GM21723 (cell line): ENCODE results near the gene ST3GAL2.
"Not testable (repeated sequence)": the region's sequence is repeated elsewhere in the genome, so short reads cannot be mapped to it uniquely, and the experiment has no call there.

ENCODE experiments used
- ATAC-seq: cut with Tn5 transposase; IDR thresholded peaks from one replicate; pipeline ENCODE4 v1.9.1; 2021; ENCODE audit warnings: mild to moderate bottlenecking, moderate library complexity; ENCODE audit not compliant: unreplicated experiment

ST3GAL2 gene

DNA sequence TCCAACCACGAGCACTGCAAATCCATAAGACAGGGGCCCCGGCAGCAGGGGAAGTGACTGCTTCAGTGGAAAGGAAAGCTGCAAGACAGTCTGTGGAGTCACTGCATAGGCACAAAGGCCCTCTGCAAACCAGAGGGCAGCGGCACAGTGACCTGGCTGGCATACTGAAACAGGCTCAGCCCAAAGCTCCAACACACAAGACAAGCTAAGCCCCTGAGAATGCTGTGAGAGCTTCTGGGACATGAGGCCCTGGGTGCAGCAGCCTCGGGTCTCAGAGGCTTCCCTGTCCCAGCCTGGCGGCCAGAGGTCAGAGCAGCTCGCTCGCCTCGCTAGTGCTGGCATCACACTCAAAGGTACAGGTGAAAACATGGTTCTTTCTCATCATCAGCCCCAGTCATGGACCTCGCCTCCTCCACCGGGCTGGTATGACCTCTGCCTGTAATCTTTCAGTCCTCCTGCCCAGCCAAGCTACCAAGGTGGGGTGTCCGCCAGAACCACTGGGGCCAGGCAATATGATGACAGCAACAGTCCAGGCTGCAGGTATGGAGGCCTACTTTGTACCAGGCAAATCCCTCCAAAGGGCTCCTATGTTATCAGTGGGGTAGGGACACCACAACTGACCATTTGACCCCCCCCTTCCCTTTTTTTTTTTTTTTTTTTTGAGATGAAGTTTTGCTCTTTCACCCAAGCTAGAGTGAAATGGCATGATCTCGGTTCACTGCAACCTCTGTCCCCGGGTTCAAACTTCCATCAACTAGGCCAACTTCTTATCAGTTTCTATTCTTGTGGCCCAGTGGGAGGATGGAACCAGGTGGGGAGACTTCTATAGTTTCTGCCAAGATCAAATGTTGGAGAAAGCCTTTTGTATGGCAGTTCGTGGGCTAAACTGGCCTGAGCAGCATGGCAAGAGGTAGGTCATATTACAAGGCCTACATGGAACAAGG, 19.2 kb downstream of the ST3GAL2 start:
- ATAC-seq = no peak

DNA sequence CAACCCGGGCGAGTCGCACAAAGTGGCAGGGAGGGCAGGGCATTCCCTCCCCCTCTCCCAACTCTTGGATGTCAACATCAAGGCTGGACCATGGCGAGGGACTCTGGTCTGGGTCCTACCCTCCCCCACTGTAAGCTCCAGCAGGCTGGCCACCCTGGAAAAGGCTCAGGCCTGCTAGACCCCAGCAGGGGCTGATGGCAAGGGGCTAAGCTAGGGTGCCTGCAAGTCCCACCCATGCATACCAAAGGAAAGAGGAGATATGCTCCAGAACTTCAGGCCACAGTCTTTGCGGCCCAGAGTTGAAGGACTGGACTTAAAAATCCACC, 19.9 kb downstream of the ST3GAL2 start:
- ATAC-seq = no peak

DNA sequence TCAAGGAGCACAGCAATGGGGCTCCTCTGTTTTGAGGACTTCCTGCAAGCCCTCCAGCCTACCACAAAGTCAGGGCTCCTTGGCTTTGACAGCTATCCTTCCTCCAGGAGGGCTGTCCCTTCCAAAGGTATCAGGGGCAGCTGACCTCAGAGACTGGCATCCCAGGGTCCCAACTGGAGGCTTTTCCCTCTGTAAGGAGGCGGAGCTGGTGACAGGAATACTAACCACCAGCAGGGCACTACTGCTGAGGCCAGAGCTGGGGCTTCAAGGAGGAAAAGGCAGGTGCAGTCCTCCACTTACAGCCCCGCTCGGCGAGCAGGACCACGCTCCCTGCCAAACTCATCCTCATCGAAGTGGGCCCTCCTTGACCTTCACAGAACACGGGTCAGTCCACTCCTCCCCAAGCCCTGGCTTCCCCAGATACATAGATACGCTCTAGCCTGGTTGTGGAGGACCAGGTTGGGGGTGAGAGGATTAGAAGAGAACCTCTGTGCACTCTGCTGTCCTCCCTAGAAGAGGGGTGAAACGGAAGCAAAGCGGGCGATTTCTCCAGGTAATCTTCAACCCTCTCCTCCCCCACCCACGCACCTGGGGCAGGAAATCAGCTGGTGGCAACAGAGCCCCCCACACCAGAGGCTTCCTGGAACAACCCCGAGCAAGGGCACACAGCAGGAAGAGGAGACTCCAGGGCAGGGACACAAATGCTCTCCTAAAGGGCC, 20.5 kb downstream of the ST3GAL2 start:
- ATAC-seq = no peak

DNA sequence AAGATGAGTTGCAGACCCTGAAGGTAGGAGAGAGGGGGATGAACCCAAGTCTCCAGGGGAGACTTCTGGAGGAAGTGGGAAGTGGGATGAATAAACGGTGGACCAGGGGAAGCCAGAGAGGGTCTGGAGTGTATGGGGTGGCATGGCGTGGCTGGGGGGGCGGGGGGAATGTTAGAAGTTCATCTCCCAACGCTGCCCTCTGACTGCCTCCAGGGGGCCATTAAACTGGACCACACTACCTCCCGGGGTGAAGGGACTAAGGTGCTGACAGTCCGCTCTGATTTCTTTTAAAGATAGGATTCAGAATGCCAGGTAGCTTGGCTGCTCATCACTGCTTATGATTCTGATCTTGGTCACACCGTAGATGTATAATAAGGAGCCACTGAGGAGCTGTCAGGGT, 21.2 kb downstream of the ST3GAL2 start:
- ATAC-seq = no peak

DNA sequence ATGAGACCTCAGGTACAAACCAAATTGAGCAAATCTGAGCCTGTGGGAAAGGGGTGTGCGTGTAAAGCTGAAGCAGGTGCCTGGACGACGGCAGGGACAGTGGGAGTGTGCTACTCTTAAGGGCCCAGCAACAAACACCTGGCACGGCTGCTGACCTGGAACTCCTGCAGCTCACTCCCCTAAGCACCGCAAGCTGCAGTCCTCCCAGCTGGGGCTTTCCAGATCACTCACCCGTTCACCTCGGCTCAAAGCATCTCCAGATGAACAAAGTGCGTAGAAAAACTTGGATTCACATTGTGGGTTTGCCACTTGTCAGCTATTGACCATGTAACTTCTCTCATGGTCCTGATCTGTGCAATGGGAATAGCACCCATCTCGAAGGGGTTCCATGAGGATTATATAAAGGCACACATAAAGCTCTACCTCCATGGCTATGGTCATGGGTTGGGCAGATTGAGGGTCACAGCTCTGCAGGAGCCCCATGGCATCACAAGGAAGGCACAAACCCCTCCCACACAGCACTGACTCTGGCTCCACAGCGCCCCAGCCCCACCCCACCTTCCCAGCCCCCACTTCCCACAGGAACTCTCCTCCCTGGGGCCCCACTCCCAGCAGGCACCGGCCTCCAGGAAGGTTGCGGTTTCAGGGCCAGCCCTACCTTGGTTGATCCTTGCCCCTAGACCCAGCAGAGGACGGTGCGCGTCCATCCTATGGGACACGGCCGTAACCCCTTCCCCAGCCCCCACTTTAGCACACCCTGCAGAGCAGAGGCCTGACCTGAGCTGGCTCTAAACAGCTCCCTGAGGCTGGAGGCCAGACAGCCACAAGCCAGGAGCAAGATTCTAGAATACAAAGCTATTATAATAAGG, 21.9 kb downstream of the ST3GAL2 start:
- ATAC-seq = peak; percentile 86

DNA sequence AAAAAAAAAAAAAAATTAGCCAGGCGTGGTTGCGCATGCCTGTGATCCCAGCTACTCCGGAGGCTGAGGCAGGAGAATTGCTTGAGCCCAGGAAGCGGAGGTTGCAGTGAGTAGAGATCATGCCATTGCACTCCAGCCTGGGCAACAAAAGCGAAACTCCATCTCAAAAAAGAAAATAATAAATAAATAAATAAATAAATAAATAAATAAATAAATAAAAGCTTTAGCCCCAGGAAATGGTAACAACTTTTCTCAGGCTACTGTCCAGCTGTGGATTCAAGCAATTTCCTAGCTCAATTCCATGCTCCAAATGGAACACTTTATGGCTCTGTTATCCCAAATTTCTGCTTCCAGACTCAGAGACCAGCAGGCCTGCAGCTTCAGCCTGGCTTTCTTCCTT, 25.3 kb downstream of the ST3GAL2 start:
- ATAC-seq = not testable (repeated sequence)

DNA sequence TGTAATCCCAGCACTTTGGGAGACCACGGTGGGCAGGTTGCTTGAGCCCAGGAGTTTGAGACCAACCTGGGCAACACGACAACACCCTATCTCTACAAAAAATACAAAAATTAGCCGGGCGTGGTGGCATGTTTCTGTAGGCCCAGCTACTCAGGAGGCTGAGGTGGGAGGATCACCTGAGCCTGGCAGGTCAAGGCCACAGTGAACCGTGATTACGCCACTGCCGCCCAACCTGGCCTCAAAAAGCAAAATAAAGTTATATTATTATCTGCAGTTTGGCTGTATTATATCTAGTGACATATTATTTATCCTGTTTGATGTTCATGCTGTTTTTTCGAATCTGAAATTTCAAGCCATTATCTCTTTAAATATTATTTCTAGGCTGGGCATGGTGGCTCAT, 26.5 kb downstream of the ST3GAL2 start:
- no peak for ATAC-seq

DNA sequence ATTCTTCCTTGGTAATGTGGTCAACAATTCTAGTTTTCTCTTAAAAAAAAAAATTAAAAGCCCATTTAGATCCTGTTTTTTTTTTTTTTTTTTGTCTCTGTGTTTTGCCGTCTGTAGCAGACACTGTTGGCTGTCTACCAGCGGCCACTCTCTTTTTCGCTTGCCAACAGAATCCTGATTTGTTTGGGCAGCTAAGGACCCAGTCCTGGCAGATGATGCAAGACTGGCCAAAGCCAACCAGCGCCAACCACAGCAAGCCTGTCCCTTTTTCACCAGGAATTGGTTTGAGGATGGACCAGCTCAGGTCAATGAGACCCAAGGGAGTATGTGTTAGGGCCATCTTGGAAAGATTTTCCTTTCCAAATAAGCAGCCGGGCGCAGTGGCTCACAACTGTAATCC, 28.2 kb downstream of the ST3GAL2 start:
- no peak for ATAC-seq

DNA sequence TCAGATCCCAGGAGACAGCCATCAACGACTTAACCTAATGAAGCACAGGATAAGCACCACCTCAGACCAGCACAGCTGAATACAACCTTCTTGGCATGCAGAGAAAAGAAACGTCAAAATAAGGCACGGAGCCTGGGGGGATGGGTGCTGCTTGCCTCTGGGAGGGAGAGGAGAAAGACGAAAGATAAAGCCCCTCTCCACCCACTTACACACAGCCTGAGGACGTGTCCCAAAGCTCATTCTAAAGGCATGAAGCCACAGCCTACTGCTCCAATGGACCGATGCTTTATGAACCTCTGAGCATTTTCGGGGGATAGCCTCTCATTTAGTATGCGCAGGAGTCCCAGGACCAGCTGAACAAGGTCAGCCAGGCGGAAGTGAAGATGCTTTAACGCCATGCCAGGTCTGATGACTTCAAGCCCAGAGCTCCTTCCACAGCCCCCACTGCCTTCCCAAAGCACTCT, 31.1 kb downstream of the ST3GAL2 start:
- ATAC-seq = no peak

DNA sequence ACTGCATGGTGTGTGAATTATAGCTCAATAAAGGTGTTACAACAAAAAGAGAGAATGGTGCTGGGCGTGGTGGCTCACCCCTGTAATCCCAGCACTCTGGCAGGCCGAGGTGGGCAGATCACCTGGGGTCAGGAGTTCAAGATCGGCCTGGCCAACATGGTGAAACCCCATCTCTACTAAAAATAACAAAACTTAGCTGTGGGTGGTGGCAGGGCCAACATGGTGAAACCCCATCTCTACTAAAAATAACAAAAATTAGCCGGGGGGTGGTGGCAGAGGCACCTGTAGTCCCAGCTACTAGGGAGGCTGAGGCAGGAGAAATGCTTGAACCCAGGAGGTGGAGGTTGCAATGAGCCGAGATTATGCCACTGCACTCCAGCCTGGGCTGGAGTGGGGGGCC, 32.8 kb downstream of the ST3GAL2 start:
- ATAC-seq = not testable (repeated sequence)

DNA sequence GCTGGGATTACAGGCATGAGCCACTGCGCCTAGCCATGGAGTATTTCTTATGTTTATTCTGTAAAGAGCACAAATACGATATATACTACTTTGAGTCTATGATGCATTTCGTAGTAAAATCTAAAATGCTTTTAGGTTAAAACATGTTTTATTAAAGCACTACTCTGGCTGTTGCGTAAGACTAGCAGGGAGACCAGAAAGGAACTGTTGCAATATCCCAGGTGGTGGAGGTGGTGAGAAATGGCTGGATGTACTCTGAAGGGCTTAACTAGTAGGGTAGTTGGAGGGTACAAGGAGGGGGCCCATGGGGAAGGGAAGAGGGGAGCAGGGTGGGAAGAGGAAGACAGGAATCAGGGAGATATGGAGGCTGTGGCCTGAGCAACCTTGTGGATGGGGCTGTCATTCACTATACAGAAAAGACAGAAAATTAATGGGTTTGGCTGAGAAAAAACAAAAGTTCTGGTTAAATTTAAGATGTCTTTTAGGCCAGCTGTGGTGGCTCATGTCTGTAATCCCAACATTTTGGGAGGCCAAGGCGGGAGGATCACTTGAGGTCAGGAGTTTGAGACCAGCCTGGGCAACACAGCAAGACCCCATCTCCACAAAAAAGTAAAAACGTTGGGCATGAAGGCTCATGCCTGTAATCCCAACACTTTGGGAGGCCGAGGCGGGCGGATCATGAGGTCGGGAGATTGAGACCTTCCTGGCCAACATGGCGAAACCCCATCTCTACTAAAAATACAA, 35.8 kb downstream of the ST3GAL2 start:
- no peak for ATAC-seq

DNA sequence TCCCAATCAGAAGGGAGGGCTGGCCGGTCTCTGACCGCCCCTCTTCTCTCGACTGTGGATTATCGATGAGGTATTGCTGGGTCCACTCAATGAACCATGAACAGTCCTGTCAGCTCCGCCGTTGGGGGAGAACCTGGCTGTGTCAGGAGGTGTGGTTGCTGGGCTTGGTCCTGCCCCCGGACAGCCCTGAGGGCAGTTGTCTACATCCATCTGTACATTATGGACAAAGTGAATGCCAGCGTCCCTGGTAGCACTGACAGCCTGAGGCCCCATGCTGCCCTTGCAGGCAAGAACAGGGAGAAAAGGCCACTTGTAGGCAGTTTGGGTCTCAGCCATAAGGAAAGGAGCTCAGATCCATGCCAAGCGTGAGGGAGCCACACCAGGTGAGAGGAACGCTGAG, 38.9 kb downstream of the ST3GAL2 start:
- no peak for ATAC-seq

DNA sequence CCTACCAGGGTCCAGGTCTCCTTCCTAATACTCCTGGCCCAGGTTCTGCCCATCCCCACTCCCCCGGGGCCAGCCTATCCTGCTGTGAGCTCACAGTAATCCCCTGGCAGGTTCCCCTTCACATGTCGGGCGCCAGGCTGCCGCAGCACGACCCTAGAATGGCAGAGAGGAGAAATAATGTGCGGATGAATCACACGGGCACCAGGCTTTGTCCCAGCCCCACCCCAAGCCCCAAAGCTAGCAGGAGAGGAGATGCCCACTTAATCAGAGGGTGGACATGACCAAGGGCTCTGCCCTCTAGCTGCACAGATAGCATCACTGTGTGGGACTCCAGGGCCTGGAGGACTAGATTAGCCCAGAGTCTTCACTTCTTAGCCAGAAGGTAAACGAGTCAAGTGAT, 39.5 kb downstream of the ST3GAL2 start:
- no peak for ATAC-seq

DNA sequence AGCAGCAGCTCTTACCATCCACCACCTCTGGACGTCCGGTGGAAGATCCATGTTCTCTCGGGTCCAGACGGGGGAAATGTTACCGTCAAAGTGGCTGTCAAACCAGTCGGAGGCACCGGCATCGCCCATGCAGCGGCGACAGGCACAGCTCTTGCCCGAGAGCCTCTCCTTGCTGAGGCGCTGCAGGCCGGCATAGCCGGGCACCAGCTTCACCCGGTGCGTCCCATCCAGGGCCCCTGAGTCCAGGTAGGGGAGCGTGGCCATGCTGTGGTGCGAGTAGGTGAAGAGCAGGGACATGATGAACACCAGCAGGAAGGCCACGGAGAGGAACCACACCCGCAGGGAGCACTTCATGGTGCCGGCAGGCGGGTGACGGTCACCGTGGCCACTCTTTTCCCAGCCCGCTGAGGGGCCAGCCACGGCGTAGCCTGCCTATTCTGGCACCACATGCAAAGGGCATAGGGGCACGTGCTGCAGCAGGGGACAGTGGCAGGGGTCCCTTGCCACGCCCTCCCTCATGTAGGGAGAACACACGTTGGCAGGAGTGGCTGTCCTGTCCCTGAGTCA, 40.6 kb downstream of the ST3GAL2 start:
- no peak for ATAC-seq

DNA sequence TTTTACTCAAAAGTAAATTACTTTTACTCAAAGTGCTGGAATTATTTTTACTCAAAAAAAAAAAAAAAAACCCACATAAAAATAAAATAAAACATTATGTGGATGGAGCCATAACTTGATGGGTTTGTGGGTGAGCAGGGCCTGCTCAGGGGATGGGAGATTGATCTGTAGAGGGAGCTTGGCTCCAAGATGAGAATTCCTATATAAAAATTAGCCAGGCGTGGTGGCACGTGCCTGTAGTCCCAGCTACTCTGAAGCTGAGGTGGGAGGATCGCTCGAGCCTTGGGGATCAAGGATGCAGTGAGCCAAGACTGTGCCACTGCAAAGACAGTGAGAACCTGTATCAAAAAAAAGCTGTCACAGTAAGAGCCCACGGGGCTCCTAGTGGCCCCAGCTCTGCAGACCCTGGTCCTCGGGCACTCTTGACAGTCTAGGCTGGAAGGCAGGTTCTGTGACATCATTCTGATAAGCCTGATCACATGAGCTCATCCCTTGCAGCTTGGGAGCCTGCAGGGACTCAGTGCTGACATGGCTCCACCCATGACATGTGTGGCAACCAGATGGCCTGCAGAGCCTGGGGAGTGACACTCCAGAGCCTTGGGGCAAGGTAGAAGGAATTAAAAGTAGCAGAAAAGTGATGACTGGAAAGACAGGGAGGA, 42.5 kb downstream of the ST3GAL2 start:
- no peak for ATAC-seq

DNA sequence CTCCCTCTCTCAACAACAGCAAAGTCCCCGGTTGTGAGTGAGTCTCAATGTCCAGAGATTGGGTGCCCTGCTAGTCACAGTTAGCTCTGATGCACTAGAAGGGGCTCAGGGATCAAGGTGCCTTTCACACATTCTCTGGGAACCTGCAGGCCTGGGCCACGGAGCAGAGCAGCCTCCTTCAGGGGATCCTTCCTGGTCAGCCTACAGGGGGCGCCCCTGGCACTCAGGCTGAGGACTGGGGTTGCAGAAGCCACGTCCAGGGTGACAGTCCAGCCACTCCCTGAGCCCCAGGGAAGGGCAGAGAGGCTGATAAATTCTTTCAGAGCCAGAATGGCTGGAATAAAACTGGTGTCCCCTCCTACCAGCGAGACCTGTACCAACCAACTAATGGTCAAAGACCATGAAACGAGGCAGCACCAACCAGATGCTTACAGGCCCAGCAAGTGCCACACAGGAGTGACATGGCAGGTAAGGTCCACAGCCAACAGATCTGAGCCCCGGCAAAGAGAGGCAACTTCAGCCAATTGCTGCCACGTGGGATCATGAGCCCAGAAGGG, 43.5 kb downstream of the ST3GAL2 start:
- ATAC-seq = peak; percentile 70

DNA sequence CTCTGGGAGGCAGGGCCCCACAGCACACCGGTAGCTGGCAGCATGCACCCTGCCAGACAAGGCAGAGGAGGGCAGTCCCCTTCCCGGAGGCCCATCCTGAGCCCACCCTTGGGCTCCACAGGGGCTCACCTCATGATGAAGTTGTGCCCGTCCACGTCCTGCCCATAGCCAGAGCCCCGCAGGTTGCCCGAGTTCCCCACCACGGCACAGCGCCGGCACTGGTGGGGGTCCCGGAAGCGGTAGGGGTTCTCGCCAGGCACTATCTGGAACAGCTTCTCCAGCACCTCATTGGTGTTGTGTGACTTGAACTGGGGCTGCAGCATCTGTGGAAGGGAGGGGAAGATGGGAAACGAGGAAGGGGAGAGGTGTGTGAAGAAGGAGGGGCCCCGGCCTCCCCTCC, 44.0 kb downstream of the ST3GAL2 start:
- ATAC-seq = no peak

DNA sequence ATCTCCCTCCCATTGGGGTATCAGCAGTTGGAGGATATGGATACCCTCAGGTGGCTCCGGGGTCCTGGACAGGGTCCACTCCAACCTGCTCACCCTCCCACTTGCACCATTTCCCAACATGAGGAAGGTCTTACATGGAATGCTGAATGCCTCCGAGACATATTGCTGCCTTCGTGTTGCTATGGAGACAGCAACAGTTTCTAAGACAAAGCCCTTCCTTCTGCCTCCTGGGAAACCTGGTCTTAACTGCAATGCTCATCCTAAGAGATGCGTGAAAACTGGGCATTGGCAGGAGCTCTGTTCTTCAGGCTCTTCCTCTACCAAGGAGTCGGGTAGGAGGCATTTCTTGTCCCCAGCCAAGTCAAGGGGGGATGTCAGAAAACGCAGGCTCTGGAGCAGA, 45.2 kb downstream of the ST3GAL2 start:
- ATAC-seq = no peak

DNA sequence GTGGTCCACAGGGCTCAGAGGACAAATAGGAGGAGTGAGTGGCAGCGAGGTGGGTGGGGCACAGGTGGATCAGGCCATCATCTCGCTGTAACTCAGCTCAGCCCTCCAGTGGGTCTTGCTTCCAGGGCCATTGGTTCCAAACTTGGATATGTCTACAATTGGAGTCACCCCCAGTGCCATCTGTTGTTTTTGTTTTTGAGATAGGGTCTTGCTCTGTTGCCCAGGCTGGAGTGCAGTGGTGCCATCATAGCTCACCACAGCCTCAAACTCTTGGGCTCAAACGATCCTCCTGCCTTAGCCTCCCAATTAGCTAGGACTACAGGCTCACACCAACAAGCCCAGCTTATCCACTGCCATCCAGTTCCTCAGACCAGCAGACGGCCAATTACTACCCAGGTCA, 46.3 kb downstream of the ST3GAL2 start:
- no peak for ATAC-seq
